ENCODE results near the gene IL6ST. TPM values are rescaled to one million over a fixed set of nuclear protein-coding genes. Genes with fewer than 3 reads are reported as not detected.

Gene IL6ST
- total RNA-seq, 1 experiment from 2014 or later = 181 TPM

GRCh38 chr5:56024810-56025150 is 30.0 kb upstream of the IL6ST start:
- POLR2A ChIA-PET = no interaction called here
- Histone ChIP-seq H3K27me3 (ENCODE audit: control insufficient read depth, insufficient read depth, low read length) (no peaks in the 10 kb centered on the region), H3K36me3 (ENCODE audit: control insufficient read depth, insufficient read depth, low read length) (no peaks in the 10 kb centered on the region), H3K9me3 (ENCODE audit: control insufficient read depth, insufficient read depth, low read depth, low read length) (no peaks in the 10 kb centered on the region), H3K4me3 (ENCODE audit: low read depth in 2 of 2, low read length in 2 of 2) (no peak overlapping the region), H3K4me1 (ENCODE audit: control insufficient read depth, insufficient read depth, low read length) (no peaks in the 10 kb centered on the region), H3K27ac (ENCODE audit: low read length) (no peak overlapping the region)
- BruUV-seq (replicated peaks) = no TSS peak
- ATAC-seq (no peak), DNase-seq (ENCODE audit: low read depth, low spot score) (no peak)
- intact Hi-C loops (cut with micrococcal nuclease; ENCODE audit: unreplicated experiment) = no loop called here
- CTCF ChIA-PET = no interaction called here
- TF ChIP-seq POLR2AphosphoS5 (IDR thresholded peaks at IDR 0.05; ENCODE audit: low read depth, low read length) = no peak
- TF ChIP-seq SIN3A (IDR thresholded peaks at IDR 0.05; ENCODE audit: borderline replicate concordance, insufficient read depth, low read depth, low read length) = no peak
- no peak for TF ChIP-seq CTCF (IDR thresholded peaks at IDR 0.05)
- TF ChIP-seq TCF7L2 (IDR thresholded peaks at IDR 0.05; ENCODE audit: low read depth, low read length) = no peak
- TF ChIP-seq, protein P1, sequence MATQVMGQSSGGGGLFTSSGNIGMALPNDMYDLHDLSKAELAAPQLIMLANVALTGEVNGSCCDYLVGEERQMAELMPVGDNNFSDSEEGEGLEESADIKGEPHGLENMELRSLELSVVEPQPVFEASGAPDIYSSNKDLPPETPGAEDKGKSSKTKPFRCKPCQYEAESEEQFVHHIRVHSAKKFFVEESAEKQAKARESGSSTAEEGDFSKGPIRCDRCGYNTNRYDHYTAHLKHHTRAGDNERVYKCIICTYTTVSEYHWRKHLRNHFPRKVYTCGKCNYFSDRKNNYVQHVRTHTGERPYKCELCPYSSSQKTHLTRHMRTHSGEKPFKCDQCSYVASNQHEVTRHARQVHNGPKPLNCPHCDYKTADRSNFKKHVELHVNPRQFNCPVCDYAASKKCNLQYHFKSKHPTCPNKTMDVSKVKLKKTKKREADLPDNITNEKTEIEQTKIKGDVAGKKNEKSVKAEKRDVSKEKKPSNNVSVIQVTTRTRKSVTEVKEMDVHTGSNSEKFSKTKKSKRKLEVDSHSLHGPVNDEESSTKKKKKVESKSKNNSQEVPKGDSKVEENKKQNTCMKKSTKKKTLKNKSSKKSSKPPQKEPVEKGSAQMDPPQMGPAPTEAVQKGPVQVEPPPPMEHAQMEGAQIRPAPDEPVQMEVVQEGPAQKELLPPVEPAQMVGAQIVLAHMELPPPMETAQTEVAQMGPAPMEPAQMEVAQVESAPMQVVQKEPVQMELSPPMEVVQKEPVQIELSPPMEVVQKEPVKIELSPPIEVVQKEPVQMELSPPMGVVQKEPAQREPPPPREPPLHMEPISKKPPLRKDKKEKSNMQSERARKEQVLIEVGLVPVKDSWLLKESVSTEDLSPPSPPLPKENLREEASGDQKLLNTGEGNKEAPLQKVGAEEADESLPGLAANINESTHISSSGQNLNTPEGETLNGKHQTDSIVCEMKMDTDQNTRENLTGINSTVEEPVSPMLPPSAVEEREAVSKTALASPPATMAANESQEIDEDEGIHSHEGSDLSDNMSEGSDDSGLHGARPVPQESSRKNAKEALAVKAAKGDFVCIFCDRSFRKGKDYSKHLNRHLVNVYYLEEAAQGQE (IDR thresholded peaks at IDR 0.05; ENCODE audit: insufficient read depth in 1 of 2, low read depth in 2 of 2, low read length in 1 of 2) = no peak
- in situ Hi-C loops (cut with HindIII; ENCODE audit: low pct_unique_long_range_greater_than_20kb, low sequenced_read_pairs) = no loop called here

DNA sequence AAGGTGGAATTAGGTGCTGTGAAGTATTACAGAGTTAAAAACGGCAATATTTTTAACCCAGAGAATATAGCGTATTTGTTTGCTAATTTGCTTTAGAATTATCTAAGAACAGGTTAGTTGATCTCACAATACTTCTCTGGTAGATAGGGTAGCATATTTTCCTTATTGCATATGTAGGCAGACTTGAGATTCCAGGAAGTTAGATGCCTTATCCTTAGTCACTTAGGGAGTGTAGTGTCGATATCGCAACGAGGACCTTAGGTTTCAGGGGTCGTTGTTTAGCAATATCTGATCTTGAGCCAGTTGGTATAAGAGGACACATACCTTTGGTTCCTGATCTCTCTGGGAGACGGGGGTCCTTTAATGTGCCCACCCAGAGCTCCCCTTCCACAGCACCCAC is 28.5 kb upstream of the IL6ST start:
- in situ Hi-C loops (cut with HindIII; ENCODE audit: low pct_unique_long_range_greater_than_20kb, low sequenced_read_pairs) (no loop called here), intact Hi-C loops (cut with micrococcal nuclease; ENCODE audit: unreplicated experiment) (no loop called here)
- no TSS peak for BruUV-seq (replicated peaks)
- Histone ChIP-seq H3K27me3 (ENCODE audit: control insufficient read depth, insufficient read depth, low read length) (no peaks in the 10 kb centered on the region), H3K4me3 (ENCODE audit: low read depth in 2 of 2, low read length in 2 of 2) (no peak overlapping the region), H3K36me3 (ENCODE audit: control insufficient read depth, insufficient read depth, low read length) (no peaks in the 10 kb centered on the region), H3K9me3 (ENCODE audit: control insufficient read depth, insufficient read depth, low read depth, low read length) (no peaks in the 10 kb centered on the region), H3K27ac (ENCODE audit: low read length) (no peak overlapping the region), H3K4me1 (ENCODE audit: control insufficient read depth, insufficient read depth, low read length) (no peaks in the 10 kb centered on the region)
- DNase-seq (ENCODE audit: low read depth, low spot score) (no peak), ATAC-seq (no peak)
- ChIA-PET CTCF (interaction anchor here (0.7 kb wide), 1 partner anchor 20 kb away, joined by 3 read pairs; no protein-coding TSS in a partner anchor), POLR2A (no interaction called here)
- TF ChIP-seq CTCF (IDR thresholded peaks at IDR 0.05) (no peak), TCF7L2 (IDR thresholded peaks at IDR 0.05; ENCODE audit: low read depth, low read length) (no peak), POLR2AphosphoS5 (IDR thresholded peaks at IDR 0.05; ENCODE audit: low read depth, low read length) (no peak), SIN3A (IDR thresholded peaks at IDR 0.05; ENCODE audit: borderline replicate concordance, insufficient read depth, low read depth, low read length) (no peak)
- TF ChIP-seq, protein P1 (IDR thresholded peaks at IDR 0.05; ENCODE audit: insufficient read depth in 1 of 2, low read depth in 2 of 2, low read length in 1 of 2) = no peak

Data from Panc1 (cell line).